ENCODE data around the gene GPR157. TPM values are rescaled to one million over a fixed set of nuclear protein-coding genes. Genes with fewer than 3 reads are reported as not detected.

Gene GPR157
- polyA plus RNA-seq (2011; rRNA removed), result 3.6 and 3.7 TPM in 2 replicates
- 1.5 and 1.9 TPM in 2 replicates for polyA plus RNA-seq (2012; cell fraction: cytosol; rRNA removed)
- polyA plus RNA-seq (2012; cell fraction: nucleus; rRNA removed), result 4.2 and 4.4 TPM in 2 replicates
- 2.8 to 4.8 TPM (median 4.7 TPM) in 3 replicates for polyA plus RNA-seq (2017; fragmentation: RNase III; extraction: RNeasy Plus Mini Kit Qiagen cat#74134 plus additional on column Dnase treatment)
- 4.5 and 27.1 TPM in 2 replicates for polyA minus RNA-seq (2011; rRNA and poly(A)+ RNA removed)

- Histone ChIP-seq H3K4me3 (peak within 1 kb of the TSS; percentile 69), H3K27ac (peak within 1 kb of the TSS; percentile 83 to 85), H3K4me1 (peaks cover 14% of the 10 kb centered on the region), H3K9me3 (no peaks in the 10 kb centered on the region), H3K4me2 (peak within 1 kb of the TSS; percentile 96)
- DNase-seq (ENCODE audit: low read depth in 1 of 2, low spot score in 1 of 2), result peak; percentile 85 to 86
- 10% methylated on average over 2 of the region's 92 CpGs for WGBS (ENCODE audit: missing lambda C conversion rate)
- ATAC-seq, result peak; percentile 80 to 86
- CTCF ChIA-PET, result interaction anchor here (0.7 to 5.9 kb wide), 7 partner anchors 10 to 459 kb away, joined by 3 to 40 read pairs (median 3); no protein-coding TSS in a partner anchor
- TF ChIP-seq MAX (IDR thresholded peaks at IDR 0.05) (peak; percentile 53), JUN (IDR thresholded peaks at IDR 0.05) (peak in 1 of 2 experiments; percentile 64; a peak in 2 of 5 replicates), NPAS2 (CRISPR knock-in tag; IDR thresholded peaks at IDR 0.05; ENCODE audit: borderline replicate concordance) (no peak), CHD4 (IDR thresholded peaks at IDR 0.05; ENCODE audit: borderline replicate concordance) (no peak), FOXS1 (CRISPR knock-in tag; IDR thresholded peaks at IDR 0.05) (no peak), POLR2A (IDR thresholded peaks at IDR 0.05; ENCODE audit: low read length) (peak; percentile 81), ATOH8 (CRISPR knock-in tag; IDR thresholded peaks at IDR 0.05; ENCODE audit: low read depth) (no peak), SREBF2 (IDR thresholded peaks at IDR 0.05) (no peak), PBX3 (IDR thresholded peaks at IDR 0.05) (no peak), CHD2 (IDR thresholded peaks at IDR 0.05; ENCODE audit: low read length, partially characterized antibody) (no peak), RFX5 (IDR thresholded peaks at IDR 0.05) (0 out of 2 replicates have a peak, but pooled peaks have one; percentile 16), SMC3 (IDR thresholded peaks at IDR 0.05) (no peak), NR3C1 (IDR thresholded peaks at IDR 0.05) (no peak), PHF8 (IDR thresholded peaks at IDR 0.05; ENCODE audit: borderline replicate concordance, low read depth) (peak; percentile 48; the same call in 1 of the 2 replicates), HOXB13 (CRISPR knock-in tag; IDR thresholded peaks at IDR 0.05; ENCODE audit: low read depth) (0 out of 2 replicates have a peak, but pooled peaks have one; percentile 27), BCL3 (IDR thresholded peaks at IDR 0.05) (peak; percentile 31; the same call in 1 of the 3 replicates), CBX2 (IDR thresholded peaks at IDR 0.05; ENCODE audit: borderline replicate concordance, low read depth) (no peak), HMGXB4 (CRISPR knock-in tag; IDR thresholded peaks at IDR 0.05; ENCODE audit: borderline replicate concordance) (no peak)
- POLR2A ChIA-PET, result interaction anchor here (0.6 to 1.3 kb wide), 3 partner anchors 20 to 238 kb away, joined by 3 to 8 read pairs (median 3); no protein-coding TSS in a partner anchor
- no peak for FAIRE-seq
Measured at GRCh38 chr1:9128520-9129265, at the start of gene GPR157. TSS of gene GPR157 (minus strand) at chr1:9129102. CDS start at chr1:9129027, 75 bp downstream.

- no peak for DNase-seq (ENCODE audit: low read depth in 1 of 2, low spot score in 1 of 2)
- CTCF ChIA-PET, result interaction anchor here (1.0 to 1.8 kb wide), 4 partner anchors 14 to 64 kb away, joined by 3 to 8 read pairs (median 7); no protein-coding TSS in a partner anchor
- FAIRE-seq, result no peak
- Histone ChIP-seq H3K4me2 (no peak overlapping the region), H3K4me1 (peaks cover 37% of the 10 kb centered on the region), H3K27ac (no peak overlapping the region), H3K9me3 (no peaks in the 10 kb centered on the region), H3K4me3 (no peak overlapping the region)
- ATAC-seq, result no peak
- WGBS (ENCODE audit: missing lambda C conversion rate), result 92% methylated on average over 9 of the region's 10 CpGs
- POLR2A ChIA-PET, result interaction anchor here (0.6 kb wide), 1 partner anchor 33 kb away, joined by 4 read pairs; no protein-coding TSS in a partner anchor
- TF ChIP-seq HOXB5 (CRISPR knock-in tag; IDR thresholded peaks at IDR 0.05), result no peak
- TF ChIP-seq NPAS2 (CRISPR knock-in tag; IDR thresholded peaks at IDR 0.05; ENCODE audit: borderline replicate concordance), result no peak
- no peak for TF ChIP-seq HDAC2 (IDR thresholded peaks at IDR 0.05)
- TF ChIP-seq MAX (IDR thresholded peaks at IDR 0.05), result no peak
- TF ChIP-seq HEYL (CRISPR knock-in tag; IDR thresholded peaks at IDR 0.05), result no peak
- no peak for TF ChIP-seq CHD4 (IDR thresholded peaks at IDR 0.05; ENCODE audit: borderline replicate concordance)
- no peak for TF ChIP-seq KDM1A (IDR thresholded peaks at IDR 0.05; ENCODE audit: low read depth)
- no peak for TF ChIP-seq BCL3 (IDR thresholded peaks at IDR 0.05)
- no peak for TF ChIP-seq PBX3 (IDR thresholded peaks at IDR 0.05)
- no peak for TF ChIP-seq FOSL2 (IDR thresholded peaks at IDR 0.05)
- TF ChIP-seq FOSL2 (CRISPR knock-in tag; IDR thresholded peaks at IDR 0.05), result no peak
Measured at GRCh38 chr1:9174762-9175161, 45.9 kb upstream of the GPR157 start.
